HG03439 (cell line): Measurements from ENCODE around the gene GTF2A1L.
"Not testable (repeated sequence)": the region's sequence is repeated elsewhere in the genome, so short reads cannot be mapped to it uniquely, and the experiment has no call there.

Source experiments
- ATAC-seq: cut with Tn5 transposase; IDR thresholded peaks from one replicate; pipeline ENCODE4 v1.9.1; 2021; ENCODE audit warnings: mild to moderate bottlenecking, moderate library complexity; ENCODE audit not compliant: unreplicated experiment

GTF2A1L gene

GRCh38 chr2:48694149-48694548 is 76.5 kb downstream of the GTF2A1L start:
- ATAC-seq: no peak

GRCh38 chr2:48695991-48696390 is 78.3 kb downstream of the GTF2A1L start:
- ATAC-seq: no peak

GRCh38 chr2:48696881-48697280 is 79.2 kb downstream of the GTF2A1L start:
- no peak for ATAC-seq

GRCh38 chr2:48699348-48699930 is 81.8 kb downstream of the GTF2A1L start:
- ATAC-seq: no peak

GRCh38 chr2:48703621-48704020 is 86.0 kb downstream of the GTF2A1L start:
- ATAC-seq: not testable (repeated sequence)

GRCh38 chr2:48707466-48707865 is 89.8 kb downstream of the GTF2A1L start:
- no peak for ATAC-seq

GRCh38 chr2:48709096-48710034 is 91.7 kb downstream of the GTF2A1L start:
- no peak for ATAC-seq

GRCh38 chr2:48711343-48711742 is 93.7 kb downstream of the GTF2A1L start:
- ATAC-seq: no peak

GRCh38 chr2:48712151-48712550 is 94.5 kb downstream of the GTF2A1L start:
- no peak for ATAC-seq

- no peak for ATAC-seq
Measured at GRCh38 chr2:48713647-48714046, 96.0 kb downstream of the GTF2A1L start.

GRCh38 chr2:48714245-48714644 is 96.6 kb downstream of the GTF2A1L start:
- ATAC-seq: no peak

- no peak for ATAC-seq
Measured at GRCh38 chr2:48715042-48715899, 97.6 kb downstream of the GTF2A1L start.

GRCh38 chr2:48715956-48716355 is 98.3 kb downstream of the GTF2A1L start:
- no peak for ATAC-seq

- no peak for ATAC-seq
Measured at GRCh38 chr2:48717846-48718245, 100.2 kb downstream of the GTF2A1L start.

GRCh38 chr2:48719480-48720177 is 102.0 kb downstream of the GTF2A1L start:
- ATAC-seq: no peak

- ATAC-seq: no peak
Measured at GRCh38 chr2:48721158-48721557, 103.5 kb downstream of the GTF2A1L start.

GRCh38 chr2:48722391-48722790 is 104.7 kb downstream of the GTF2A1L start:
- no peak for ATAC-seq

GRCh38 chr2:48723129-48723528 is 105.5 kb downstream of the GTF2A1L start:
- ATAC-seq: no peak

GRCh38 chr2:48724278-48724677 is 106.6 kb downstream of the GTF2A1L start:
- ATAC-seq: no peak

GRCh38 chr2:48725696-48726494 is 108.2 kb downstream of the GTF2A1L start:
- no peak for ATAC-seq
